Adipose tissue (tissue), 3 donors: ENCODE results near the gene ANKRD22. TPM values are rescaled to one million over a fixed set of nuclear protein-coding genes. Genes with fewer than 3 reads are reported as not detected.
"Not testable (repeated sequence)": the region's sequence is repeated elsewhere in the genome, so short reads cannot be mapped to it uniquely, and the experiment has no call there.

ENCODE experiments used
- H3K27ac ChIP-seq: one replicate; pipeline ENCODE4 v1.5.1; 2013; ENCODE audit warnings: low read depth, low read length
- WGBS, 3 donors: extraction: QIAGEN DNeasy Blood & Tissue Kit; methylation state at CpG; one replicate each; pipeline ENCODE4 v1.1.7; 2013; 5-methylcytosine and 5-hydroxymethylcytosine counted together
- polyA plus RNA-seq, 3 donors: library from polyadenylated mRNA; stranded (reverse); fragments of 200-250 nt; gene quantifications; one replicate each; pipeline ENCODE4 v1.2.3, GENCODE V29; 2013
- donor health status: healthy with polysubstance abuse.
- donor health status: Bipolar disorder and iron deficiency.
- donor health status: healthy.

ANKRD22 gene
- 10 to 100 TPM in 1 of 3 donors, 1 to 10 TPM in 2; 1.0 to 14.7 (median 3.2) TPM for polyA plus RNA-seq

- 29 to 42% (median 38%) methylated on average over 5 of the region's 5 CpGs for WGBS, 3 donors
- no peak within 1 kb of the TSS for H3K27ac ChIP-seq
Measured at GRCh38 chr10:88851706-88852105, at the start of gene ANKRD22. Gene ANKRD22 (minus strand): TSS chr10:88851844. CDS start chr10:88851607, 237 bp downstream.

DNA sequence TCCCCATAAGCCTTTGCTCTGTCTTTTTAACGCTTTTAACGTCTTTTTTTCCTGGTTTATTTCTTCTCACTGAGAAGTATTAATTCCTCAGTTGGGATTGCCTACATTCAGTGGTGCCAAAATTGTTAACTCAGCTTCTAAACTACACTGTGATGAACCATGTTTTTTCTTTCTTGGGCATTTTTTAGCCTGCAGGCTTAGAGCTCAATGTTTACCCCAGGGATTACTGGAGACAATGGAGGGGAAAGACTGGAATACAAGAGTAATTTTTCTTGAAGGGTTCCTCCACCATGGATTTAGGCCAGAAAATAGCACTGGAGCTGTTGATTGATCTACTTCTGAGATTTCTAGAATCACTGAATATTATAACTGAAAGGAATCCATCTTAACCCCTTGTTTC, 48.2 kb upstream of the ANKRD22 start:
- WGBS, 3 donors = 68 to 79% (median 75%) methylated on average over 2 of the region's 2 CpGs
- no peak overlapping the region for H3K27ac ChIP-seq

DNA sequence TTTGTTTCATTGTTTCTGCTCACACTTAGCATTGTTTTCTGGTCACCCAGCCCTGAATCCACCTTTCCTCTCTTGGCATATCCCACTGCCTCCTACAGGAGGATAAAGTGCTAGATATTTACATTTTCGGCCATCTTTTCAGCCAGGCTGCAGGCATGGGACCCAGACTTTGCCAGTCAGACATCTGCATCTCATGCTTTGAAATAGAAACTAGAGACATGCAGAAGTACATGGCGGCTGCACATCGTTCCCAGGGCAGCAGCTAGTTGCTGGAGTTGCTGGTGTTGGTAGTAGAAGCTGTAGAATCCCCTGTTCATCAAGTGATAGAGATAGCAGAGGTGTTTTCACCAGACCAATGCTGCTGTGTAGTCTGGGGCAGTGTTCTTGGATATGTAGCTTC, 47.1 kb upstream of the ANKRD22 start:
- no peak overlapping the region for H3K27ac ChIP-seq
- WGBS, 3 donors = 91 to 94% (median 92%) methylated on average over 3 of the region's 3 CpGs

GRCh38 chr10:88896994-88897853, 45.6 kb upstream of the ANKRD22 start:
- WGBS, 3 donors = 48 to 59% (median 56%) methylated on average over 8 of the region's 8 CpGs
- H3K27ac ChIP-seq = peak overlapping the region; percentile 13

DNA sequence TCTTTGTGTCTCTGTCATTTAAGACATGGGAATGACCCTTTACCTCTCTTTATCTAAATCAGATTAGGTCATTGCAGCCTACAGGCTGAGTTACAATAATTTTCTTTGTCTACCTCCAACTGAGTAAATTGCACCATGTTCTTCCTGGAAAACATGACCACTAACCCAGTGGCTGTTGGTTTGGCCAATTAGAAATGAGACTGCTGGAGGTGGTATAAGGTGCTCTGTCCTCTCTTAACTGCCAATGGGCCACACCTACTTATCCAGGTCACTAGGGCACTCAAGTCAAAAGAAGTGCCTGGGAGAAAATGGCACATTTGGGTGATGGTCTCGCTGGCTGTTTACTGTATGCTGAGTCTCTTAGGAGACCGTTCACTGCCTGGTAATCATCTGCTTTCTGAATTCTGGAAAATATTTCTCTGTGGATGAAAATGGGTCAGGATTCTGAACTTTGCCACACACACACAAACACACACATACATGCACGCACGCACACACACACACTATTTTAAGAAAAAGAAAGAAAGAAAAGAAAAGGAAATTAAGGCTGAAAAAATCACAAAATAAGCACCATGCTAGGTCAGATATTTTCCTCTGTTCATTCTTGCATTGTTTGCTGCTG, 44.8 kb upstream of the ANKRD22 start:
- H3K27ac ChIP-seq = no peak overlapping the region
- WGBS, 3 donors = 63 to 86% (median 76%) methylated on average over 4 of the region's 4 CpGs

DNA sequence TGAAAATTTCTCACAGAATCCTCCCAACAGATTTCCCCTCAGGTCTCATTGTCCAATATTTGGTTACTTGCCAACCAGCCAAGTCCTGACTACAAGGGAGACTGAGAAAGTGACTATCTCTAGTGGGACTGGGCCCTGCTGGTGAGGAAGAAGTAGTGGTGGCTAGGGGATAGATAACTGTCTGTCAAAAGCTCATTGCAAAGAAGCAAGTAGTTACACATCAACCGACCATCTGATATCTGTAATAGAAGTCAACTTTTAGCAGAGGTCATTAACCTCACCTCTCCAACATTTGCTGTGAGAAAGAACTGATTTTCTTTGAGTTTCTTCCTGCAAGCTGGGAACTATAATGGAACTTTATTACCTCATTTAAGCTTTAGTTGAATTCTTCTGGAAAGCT, 43.6 kb upstream of the ANKRD22 start:
- WGBS, 3 donors = 79 to 83% (median 81%) methylated on average over 1 of the region's 1 CpG
- H3K27ac ChIP-seq = no peak overlapping the region

DNA sequence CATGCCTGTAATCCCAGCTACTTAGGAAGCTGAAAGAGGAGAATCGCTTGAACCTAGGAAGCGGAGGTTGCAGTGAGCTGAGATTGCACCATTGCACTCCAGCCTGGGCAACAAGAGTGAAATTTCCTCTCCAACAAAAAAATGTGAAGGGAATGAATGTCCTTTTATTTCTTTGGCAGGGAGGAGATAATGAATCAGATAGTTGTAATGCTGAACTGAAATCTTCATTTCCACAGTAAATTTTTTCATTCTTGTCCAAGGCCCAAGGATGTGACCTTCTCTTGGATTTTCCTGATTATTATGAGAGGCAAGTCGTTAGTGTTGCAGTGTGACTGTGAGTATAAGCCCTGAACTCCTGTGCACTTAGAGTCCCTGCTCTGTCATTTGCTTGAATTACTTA, 42.0 kb upstream of the ANKRD22 start:
- H3K27ac ChIP-seq = no peak overlapping the region
- 32 to 69% (median 41%) methylated on average over 3 of the region's 3 CpGs for WGBS, 3 donors

GRCh38 chr10:88892222-88892967, 40.8 kb upstream of the ANKRD22 start:
- H3K27ac ChIP-seq = no peak overlapping the region
- 75 to 86% (median 84%) methylated on average over 2 of the region's 2 CpGs for WGBS, 3 donors

- no peak overlapping the region for H3K27ac ChIP-seq
- 80 to 87% (median 82%) methylated on average over 4 of the region's 4 CpGs for WGBS, 3 donors
Measured at GRCh38 chr10:88890681-88891381, 39.2 kb upstream of the ANKRD22 start.

GRCh38 chr10:88889559-88890337, 38.1 kb upstream of the ANKRD22 start:
- WGBS, 3 donors = 72 to 95% (median 94%) methylated on average over 1 of the region's 1 CpG
- H3K27ac ChIP-seq = no peak overlapping the region

GRCh38 chr10:88888810-88889445, 37.3 kb upstream of the ANKRD22 start:
- H3K27ac ChIP-seq = no peak overlapping the region

DNA sequence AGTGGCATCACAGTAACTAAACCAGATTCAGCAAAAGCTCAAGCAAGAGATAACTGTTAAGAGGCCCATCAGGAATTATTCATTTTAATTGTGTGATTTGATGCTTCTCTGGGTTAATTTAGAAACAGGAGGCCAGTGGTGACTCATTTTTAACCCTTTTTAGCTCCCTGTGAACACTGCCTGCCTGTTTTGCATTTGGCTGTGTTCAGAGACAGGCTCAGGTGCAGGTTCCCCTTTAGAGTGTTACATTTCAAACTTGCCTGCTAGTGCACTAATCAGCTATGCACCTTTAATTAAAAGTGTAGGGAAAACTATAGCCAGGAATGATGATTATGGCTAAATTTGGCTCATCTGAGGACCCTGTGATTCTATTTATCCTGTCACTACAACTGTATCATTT, 34.9 kb upstream of the ANKRD22 start:
- H3K27ac ChIP-seq = no peak overlapping the region

GRCh38 chr10:88883448-88883809, 31.8 kb upstream of the ANKRD22 start:
- WGBS, 3 donors = 63 to 73% (median 69%) methylated on average over 2 of the region's 2 CpGs
- H3K27ac ChIP-seq = no peak overlapping the region

DNA sequence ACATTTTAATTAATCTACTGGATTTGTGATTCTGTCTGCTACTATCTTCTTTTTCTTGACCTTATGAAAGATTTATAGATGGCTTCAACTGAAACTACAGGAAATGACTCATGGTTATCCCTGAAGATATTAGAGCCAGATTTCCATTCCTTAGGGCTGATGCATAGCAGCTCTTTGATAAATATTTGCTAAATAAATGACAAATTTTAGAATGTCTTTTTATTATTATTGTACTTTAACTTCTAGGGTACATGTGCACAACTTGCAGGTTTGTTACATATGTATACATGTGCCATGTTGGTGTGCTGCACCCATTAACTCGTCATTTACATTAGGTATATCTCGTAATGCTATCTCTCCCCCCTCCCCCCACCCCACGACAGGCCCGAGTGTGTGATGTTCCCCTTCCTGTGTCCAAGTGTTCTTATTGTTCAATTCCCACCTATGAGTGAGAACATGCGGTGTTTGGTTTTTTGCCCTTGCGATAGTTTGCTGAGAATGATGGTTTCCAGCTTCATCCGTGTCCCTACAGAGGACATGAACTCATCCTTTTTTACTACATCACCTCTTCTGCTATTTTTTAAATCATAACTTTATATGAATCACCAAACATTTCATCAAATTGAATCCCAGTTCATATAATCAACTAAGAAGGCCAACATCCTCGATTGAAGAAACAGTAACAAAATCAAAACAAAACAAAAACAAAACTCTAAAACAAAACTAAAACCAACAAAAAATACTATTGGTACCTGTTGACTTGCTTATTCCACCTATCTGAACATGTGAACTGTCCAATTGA, 31.2 kb upstream of the ANKRD22 start:
- WGBS, 3 donors = 55 to 74% (median 63%) methylated on average over 8 of the region's 8 CpGs
- not testable (repeated sequence) for H3K27ac ChIP-seq

DNA sequence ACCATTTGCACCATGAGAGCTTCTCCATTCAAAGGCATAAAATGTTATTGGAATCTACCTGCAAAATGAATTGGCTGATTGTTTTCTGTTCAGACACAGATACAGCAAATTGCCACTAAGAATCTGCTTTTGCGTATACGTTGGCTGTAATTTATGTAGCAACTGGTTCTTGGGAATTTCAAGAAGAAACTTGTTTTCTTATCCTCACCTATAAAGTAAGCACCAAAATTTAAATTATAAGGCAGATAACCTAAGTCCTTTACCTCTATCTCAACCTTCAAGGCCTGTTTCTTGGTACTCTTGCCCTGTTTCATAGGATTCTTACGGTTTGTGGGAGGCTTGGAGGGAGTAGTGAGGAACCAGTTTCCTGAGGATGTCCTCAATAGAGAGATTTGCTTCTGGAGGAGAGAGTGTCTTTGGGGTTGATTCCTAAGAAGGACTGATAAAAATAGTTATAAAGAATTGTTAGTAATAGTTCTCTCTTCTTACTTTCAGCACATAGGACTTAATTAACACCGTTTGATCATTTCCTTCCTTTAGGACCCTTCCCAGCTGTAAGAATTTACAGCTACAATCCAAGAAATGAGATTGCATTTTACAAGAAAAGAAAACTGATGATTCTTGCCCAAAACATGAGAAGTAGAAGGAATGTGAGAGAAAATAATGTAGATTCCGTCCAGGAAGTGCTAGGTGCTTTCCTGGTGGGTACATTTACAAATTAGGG, 30.4 kb upstream of the ANKRD22 start:
- no peak overlapping the region for H3K27ac ChIP-seq
- WGBS, 3 donors = 50 to 75% (median 51%) methylated on average over 5 of the region's 5 CpGs

DNA sequence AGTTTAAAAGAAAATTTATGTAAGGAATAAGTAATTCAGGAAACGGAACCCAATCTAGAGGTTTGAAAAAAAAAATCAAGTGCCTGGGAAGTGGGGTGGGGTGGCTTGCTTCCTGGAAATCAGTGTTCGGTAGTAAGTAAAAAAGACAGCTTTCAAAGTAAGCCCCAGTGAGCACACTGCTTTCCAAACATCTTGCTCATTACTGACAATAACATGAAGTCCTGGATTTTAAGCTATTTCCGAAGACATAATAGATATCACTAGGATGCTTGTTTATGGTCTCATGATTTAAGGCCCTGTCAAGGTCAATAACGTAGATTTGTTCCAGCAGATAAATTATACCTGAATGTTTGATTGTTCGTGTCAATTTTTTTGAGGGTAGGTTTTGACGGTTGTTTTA, 29.7 kb upstream of the ANKRD22 start:
- WGBS, 3 donors = 18 to 37% (median 22%) methylated on average over 6 of the region's 6 CpGs

More for the DNA sequence above, 29.7 kb upstream of the ANKRD22 start:
- H3K27ac ChIP-seq = no peak overlapping the region
